ENCODE data around the gene THRB.
A peak's percentile ranks its signal among the peaks of the same experiment; 100 is the strongest.

Gene THRB

DNA sequence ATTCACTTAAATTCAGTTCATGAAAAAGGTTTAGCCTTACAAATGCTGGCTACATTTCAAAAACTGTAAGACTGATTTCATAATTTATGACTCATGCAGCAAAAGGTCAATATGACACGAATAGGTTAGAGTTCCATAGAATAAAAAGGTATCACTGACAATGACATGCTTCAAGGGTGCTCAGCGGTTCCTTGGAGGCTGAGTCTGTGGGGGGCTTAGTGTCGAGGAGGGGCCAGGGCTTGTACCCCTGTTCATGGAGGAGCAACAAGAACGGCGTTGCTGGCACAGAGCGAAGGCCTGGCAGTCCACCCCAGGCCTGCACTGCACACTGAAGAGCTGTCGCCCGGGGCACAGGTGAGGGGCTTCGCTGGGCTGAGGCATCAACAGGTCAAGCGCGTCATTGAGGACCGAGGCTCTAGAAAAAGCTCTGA, 375.3 kb downstream of the THRB start:
- DNase-seq (ENCODE audit: low read depth) = peak; percentile 86
- no peak overlapping the region for H3K4me3 ChIP-seq (ENCODE audit: low read depth, low read length)
- TF ChIP-seq, protein P1, sequence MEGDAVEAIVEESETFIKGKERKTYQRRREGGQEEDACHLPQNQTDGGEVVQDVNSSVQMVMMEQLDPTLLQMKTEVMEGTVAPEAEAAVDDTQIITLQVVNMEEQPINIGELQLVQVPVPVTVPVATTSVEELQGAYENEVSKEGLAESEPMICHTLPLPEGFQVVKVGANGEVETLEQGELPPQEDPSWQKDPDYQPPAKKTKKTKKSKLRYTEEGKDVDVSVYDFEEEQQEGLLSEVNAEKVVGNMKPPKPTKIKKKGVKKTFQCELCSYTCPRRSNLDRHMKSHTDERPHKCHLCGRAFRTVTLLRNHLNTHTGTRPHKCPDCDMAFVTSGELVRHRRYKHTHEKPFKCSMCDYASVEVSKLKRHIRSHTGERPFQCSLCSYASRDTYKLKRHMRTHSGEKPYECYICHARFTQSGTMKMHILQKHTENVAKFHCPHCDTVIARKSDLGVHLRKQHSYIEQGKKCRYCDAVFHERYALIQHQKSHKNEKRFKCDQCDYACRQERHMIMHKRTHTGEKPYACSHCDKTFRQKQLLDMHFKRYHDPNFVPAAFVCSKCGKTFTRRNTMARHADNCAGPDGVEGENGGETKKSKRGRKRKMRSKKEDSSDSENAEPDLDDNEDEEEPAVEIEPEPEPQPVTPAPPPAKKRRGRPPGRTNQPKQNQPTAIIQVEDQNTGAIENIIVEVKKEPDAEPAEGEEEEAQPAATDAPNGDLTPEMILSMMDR (conservative IDR thresholded peaks at IDR 0.05; ENCODE audit: low read depth, low read length) = no peak

DNA sequence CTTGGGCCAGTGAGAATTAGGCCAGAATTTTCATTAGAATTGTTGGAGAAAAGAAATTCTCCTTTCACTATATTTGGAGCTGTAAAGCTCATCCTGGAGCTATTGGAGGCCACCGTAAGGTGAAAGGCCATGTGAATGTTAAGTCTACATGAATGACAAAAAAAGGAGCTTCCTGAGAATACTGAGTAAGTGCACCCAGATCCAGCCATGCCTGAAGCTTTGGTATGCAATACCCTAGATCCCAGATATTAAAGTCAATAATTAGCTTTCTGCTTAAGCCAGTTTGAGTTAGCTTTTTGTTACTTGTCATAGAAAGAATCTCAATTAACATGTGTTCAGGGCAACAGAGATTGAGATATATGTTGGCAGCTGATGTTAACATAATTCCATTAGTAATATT, 377.1 kb downstream of the THRB start:
- DNase-seq (ENCODE audit: low read depth) = no peak
- TF ChIP-seq, protein P1 (conservative IDR thresholded peaks at IDR 0.05; ENCODE audit: low read depth, low read length) = no peak
- H3K4me3 ChIP-seq (ENCODE audit: low read depth, low read length) = no peak overlapping the region

DNA sequence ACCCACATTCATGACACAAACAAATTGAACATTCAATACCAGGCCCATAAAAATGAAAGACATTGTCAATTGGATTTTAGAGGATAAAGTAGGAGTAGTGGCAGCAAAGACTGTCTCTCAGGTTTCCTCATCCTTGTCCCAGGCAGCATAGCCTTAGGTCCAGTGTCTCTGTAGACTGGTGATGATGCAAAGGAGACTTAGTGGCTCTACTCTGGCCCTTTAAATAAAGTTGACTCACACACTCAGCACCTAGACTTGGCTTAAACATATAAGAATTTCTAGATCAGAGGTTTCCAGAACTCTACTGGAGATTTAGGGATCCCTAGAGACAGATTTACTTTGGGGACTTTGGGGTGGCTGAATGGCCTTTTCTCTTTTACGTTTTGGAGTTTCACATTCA, 382.9 kb downstream of the THRB start:
- H3K4me3 ChIP-seq (ENCODE audit: low read depth, low read length) = no peak overlapping the region
- DNase-seq (ENCODE audit: low read depth) = no peak
- TF ChIP-seq, protein P1 (conservative IDR thresholded peaks at IDR 0.05; ENCODE audit: low read depth, low read length) = no peak

DNA sequence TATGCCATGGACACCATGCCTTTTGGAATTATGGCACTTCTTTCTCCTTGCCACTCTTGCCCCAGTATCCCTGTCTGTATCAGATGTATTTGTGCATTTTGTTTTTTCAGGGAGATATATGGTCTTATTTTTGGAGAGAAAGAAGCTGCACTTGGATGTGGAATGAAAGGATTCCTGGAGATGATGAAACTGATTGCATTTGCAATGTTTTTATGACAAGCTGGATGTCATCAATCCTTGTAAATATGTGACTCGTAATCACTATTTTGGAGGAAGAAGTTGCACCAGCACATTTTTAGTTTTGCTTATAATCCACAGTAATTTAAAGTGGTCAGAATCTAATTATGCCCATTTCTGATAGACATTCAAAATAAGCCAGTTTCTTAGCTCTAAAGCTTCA, 384.6 kb downstream of the THRB start:
- TF ChIP-seq, protein P1 (conservative IDR thresholded peaks at IDR 0.05; ENCODE audit: low read depth, low read length) = no peak
- peak; percentile 28 for DNase-seq (ENCODE audit: low read depth)

DNA sequence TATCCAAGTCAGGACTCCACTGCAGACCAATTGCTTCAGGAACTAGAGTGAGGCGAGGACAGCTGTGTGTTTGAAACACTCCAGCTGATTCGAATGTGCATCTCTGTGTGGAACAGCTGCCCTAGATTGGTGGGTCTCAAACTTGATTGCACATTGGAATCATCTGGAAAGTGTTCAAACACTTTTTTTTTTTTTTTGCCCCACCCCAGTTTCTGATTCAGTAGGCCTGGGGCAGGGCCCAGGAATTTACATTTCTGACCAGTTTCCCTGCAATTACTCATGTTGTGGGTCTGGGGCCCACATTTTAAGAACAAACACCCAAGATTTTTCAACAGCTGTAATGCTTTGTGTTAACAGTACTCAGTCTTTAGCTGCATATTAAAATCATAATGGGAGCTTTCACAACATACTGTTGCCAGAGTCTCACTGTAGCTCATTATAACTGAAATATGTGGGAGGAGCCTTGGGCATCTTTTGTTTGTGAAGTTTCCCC, 392.9 kb downstream of the THRB start:
- DNase-seq (ENCODE audit: low read depth) = no peak
- TF ChIP-seq, protein P1 (conservative IDR thresholded peaks at IDR 0.05; ENCODE audit: low read depth, low read length) = no peak
- no peak overlapping the region for H3K4me3 ChIP-seq (ENCODE audit: low read depth, low read length)

More for the DNA sequence above, 384.6 kb downstream of the THRB start:
- H3K4me3 ChIP-seq (ENCODE audit: low read depth, low read length) = no peak overlapping the region

DNA sequence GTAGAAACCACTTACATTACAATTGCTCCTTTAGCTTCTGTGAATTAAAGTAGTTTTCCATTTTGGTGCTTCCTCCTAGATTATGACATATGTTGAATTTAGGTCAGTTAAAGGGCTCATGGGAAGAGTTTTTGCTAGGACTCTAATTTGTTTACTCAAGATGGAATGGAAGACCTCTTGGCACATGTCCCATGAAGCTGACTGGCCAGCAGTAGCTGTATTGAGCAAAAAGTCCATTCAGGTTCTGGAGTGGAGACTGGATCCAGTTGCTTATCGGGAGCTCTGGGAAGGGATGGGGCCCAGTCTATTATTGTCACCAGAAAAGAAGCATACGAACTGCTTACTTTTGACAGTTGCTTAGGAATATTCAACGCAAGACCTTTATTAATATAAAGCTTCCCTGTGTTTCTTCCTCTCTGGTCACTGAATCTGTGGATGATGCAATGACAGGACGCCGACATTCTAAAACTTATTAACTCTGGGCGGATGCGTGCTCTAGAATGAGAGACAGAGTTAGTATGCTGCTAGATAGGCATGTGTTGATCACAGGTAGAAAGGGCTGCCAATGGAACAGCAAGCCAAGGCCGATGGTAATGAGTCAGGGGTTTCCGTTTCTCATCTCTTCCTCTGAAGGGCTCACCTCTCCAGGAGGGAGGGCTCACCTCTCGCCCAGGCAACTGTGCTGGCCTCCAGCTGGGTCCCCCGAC, 393.8 kb downstream of the THRB start:
- DNase-seq (ENCODE audit: low read depth) = peak; percentile 52
- no peak overlapping the region for H3K4me3 ChIP-seq (ENCODE audit: low read depth, low read length)
- TF ChIP-seq, protein P1 (conservative IDR thresholded peaks at IDR 0.05; ENCODE audit: low read depth, low read length) = no peak
